Measurements from ENCODE around the gene PRODH2. TPM values are rescaled to one million over a fixed set of nuclear protein-coding genes. Genes with fewer than 3 reads are reported as not detected.

PRODH2 gene
- total RNA-seq, 1 donor from 2014 or later = 11.5 TPM

DNA sequence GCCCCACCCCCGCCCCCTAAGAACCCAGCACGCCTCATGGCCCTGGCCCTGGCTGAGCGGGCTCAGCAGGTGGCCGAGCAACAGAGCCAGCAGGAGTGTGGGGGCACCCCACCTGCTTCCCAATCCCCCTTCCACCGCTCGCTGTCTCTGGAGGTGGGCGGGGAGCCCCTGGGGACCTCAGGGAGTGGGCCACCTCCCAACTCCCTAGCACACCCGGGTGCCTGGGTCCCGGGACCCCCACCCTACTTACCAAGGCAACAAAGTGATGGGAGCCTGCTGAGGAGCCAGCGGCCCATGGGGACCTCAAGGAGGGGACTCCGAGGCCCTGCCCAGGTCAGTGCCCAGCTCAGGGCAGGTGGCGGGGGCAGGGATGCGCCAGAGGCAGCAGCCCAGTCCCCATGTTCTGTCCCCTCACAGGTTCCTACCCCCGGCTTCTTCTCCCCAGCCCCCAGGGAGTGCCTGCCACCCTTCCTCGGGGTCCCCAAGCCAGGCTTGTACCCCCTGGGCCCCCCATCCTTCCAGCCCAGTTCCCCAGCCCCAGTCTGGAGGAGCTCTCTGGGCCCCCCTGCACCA lies 25.3 kb downstream of the PRODH2 start:
- Mint-ChIP-seq H3K27ac (no peak overlapping the region), H3K27me3 (no peaks in the 10 kb centered on the region), H3K9me3 (no peaks in the 10 kb centered on the region), H3K4me3 (no peak overlapping the region), H3K36me3 (peaks cover 6% of the 10 kb centered on the region), H3K4me1 (ENCODE audit: unreplicated experiment) (no peaks in the 10 kb centered on the region)
- DNase-seq (ENCODE audit: extremely low spot score, unreplicated experiment) = no peak
- TF ChIP-seq, protein P1, sequence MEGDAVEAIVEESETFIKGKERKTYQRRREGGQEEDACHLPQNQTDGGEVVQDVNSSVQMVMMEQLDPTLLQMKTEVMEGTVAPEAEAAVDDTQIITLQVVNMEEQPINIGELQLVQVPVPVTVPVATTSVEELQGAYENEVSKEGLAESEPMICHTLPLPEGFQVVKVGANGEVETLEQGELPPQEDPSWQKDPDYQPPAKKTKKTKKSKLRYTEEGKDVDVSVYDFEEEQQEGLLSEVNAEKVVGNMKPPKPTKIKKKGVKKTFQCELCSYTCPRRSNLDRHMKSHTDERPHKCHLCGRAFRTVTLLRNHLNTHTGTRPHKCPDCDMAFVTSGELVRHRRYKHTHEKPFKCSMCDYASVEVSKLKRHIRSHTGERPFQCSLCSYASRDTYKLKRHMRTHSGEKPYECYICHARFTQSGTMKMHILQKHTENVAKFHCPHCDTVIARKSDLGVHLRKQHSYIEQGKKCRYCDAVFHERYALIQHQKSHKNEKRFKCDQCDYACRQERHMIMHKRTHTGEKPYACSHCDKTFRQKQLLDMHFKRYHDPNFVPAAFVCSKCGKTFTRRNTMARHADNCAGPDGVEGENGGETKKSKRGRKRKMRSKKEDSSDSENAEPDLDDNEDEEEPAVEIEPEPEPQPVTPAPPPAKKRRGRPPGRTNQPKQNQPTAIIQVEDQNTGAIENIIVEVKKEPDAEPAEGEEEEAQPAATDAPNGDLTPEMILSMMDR (conservative IDR thresholded peaks at IDR 0.05) = no peak

DNA sequence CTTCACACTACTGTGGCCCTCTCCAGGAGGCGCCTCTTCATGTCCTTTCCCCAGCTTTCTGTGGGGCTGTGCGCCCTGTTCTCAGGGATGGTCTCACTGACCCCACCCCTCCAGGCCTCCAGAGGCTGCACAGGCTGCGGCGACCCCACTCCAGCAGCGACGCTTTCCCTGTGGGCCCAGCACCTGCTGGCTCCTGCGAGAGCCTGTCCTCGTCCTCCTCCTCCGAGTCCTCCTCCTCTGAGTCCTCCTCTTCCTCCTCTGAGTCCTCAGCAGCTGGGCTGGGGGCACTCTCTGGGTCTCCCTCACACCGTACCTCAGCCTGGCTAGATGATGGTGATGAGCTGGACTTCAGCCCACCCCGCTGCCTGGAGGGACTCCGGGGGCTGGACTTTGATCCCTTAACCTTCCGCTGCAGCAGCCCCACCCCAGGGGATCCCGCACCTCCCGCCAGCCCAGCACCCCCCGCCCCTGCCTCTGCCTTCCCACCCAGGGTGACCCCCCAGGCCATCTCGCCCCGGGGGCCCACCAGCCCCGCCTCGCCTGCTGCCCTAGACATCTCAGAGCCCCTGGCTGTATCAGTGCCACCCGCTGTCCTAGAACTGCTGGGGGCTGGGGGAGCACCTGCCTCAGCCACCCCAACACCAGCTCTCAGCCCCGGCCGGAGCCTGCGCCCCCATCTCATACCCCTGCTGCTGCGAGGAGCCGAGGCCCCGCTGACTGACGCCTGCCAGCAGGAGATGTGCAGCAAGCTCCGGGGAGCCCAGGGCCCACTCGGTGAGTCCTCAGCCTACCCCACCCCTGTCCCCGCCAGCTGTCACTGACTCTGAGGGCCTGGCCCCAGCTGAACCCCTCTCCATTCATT lies 26.1 kb downstream of the PRODH2 start:
- H3K27ac Mint-ChIP-seq = no peak overlapping the region
- H3K4me1 Mint-ChIP-seq (ENCODE audit: unreplicated experiment) = no peaks in the 10 kb centered on the region
- TF ChIP-seq, protein P1 (conservative IDR thresholded peaks at IDR 0.05) = no peak
- H3K36me3 Mint-ChIP-seq = peaks cover 6% of the 10 kb centered on the region
- no peaks in the 10 kb centered on the region for H3K27me3 Mint-ChIP-seq
- no peak for DNase-seq (ENCODE audit: extremely low spot score, unreplicated experiment)
- no peak overlapping the region for H3K4me3 Mint-ChIP-seq
- H3K9me3 Mint-ChIP-seq = no peaks in the 10 kb centered on the region

DNA sequence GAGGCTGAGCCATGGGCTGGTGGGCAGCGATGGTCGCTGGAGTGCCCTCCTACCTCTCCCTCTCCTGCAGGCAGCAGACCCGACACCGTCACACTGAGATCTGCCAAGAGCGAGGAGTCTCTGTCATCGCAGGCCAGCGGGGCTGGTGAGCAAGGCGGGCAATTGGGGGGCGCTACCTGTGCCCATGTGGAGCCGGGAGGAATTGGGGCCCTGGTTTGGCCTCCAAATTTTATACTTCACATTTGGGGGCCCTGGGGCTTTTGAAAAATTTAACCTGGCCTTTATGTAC lies 27.4 kb downstream of the PRODH2 start:
- no peak for DNase-seq (ENCODE audit: extremely low spot score, unreplicated experiment)
- Mint-ChIP-seq H3K27me3 (no peaks in the 10 kb centered on the region), H3K27ac (no peak overlapping the region), H3K4me3 (no peak overlapping the region), H3K4me1 (ENCODE audit: unreplicated experiment) (no peaks in the 10 kb centered on the region), H3K36me3 (peaks cover 6% of the 10 kb centered on the region), H3K9me3 (no peaks in the 10 kb centered on the region)
- TF ChIP-seq, protein P1 (conservative IDR thresholded peaks at IDR 0.05) = no peak

DNA sequence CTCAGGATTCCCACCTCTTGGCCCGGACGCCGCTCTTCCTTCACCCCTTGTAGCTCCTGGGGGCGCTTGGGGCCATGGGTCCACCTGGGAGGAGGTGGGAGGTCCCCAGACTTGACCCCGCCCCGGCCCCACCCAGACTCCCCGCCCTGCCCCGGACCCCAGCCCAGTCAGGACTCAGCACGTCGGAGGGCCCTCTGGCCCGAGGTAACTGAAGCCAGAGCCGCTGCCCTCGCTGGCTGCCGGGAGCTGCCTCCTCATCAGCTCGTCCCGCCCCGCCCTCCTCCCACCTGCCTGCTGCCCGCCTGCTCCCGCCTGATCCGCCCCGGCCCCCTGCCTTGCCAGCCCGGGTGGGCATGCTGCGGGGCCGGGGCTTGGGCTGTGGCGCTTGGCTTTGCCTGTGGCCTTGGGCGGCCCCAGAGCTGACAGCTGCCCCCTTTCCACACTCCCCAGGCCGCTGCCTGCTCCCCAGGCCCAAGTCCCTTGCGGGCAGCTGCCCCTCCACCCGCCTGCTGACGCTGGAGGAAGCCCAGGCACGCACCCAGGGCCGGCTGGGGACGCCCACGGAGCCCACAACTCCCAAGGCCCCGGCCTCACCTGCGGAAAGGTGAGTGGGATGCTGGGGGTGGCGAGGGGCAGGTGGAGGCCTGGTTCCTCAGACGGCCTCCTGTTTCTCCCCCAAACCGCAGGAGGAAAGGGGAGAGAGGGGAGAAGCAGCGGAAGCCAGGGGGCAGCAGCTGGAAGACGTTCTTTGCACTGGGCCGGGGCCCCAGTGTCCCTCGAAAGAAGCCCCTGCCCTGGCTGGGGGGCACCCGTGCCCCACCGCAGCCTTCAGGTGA lies 27.9 kb downstream of the PRODH2 start:
- Mint-ChIP-seq H3K27me3 (no peaks in the 10 kb centered on the region), H3K36me3 (peaks cover 6% of the 10 kb centered on the region), H3K4me3 (no peak overlapping the region), H3K4me1 (ENCODE audit: unreplicated experiment) (no peaks in the 10 kb centered on the region), H3K9me3 (no peaks in the 10 kb centered on the region), H3K27ac (no peak overlapping the region)
- TF ChIP-seq, protein P1 (conservative IDR thresholded peaks at IDR 0.05) = no peak
- no peak for DNase-seq (ENCODE audit: extremely low spot score, unreplicated experiment)

DNA sequence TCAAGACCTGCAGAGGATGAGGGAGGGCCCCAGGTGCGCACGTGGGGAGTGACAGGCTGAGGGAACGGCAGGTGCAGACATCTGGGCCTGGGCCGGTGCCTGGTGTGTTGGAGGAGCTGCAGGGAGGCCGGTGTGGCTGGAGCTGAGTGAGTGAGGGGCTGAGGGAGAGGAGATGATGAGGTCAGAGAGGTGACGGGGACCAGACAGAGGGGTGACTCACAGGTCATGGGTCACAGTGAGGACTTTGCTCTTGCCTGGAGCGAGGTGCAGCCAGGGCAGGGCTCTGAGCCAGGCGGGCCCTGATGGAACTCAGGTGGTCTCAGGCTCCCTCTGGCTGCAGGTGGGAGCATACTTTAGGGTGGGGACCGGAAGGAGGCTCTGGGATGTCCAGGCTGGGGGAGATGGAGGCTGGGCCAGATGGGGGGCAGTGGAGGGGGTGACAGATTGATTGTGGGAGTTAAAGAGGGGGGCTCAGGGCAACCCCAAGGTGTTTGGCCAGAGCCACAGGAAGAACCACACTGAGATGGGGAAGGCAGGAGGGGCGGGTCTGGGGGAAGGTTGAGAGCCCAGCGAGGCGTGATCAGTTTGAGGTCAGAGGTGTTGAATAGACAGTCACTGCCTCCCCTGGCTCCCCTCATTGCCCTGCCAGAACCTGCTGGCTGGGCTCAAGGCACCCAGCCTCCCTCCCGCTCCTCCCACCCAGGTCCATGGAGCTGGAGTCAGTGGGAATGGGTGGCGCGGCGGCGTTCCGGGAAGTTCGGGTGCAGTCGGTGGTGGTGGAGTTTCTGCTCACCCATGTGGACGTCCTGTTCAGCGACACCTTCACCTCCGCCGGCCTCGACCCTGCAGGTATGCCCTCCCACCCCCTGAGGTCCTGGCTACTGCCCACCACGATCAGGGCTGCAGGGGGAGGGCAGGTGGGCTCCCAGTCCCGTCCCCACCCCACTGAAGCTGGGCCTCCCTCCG lies 28.9 kb downstream of the PRODH2 start:
- DNase-seq (ENCODE audit: extremely low spot score, unreplicated experiment) = no peak
- Mint-ChIP-seq H3K27ac (peak overlapping the region; percentile 29), H3K4me3 (no peak overlapping the region)

More for the DNA sequence above, 28.9 kb downstream of the PRODH2 start:
- no peaks in the 10 kb centered on the region for H3K27me3 Mint-ChIP-seq
- peaks cover 6% of the 10 kb centered on the region for H3K36me3 Mint-ChIP-seq
- TF ChIP-seq, protein P1 (conservative IDR thresholded peaks at IDR 0.05) = no peak
- H3K9me3 Mint-ChIP-seq = no peaks in the 10 kb centered on the region
- no peaks in the 10 kb centered on the region for H3K4me1 Mint-ChIP-seq (ENCODE audit: unreplicated experiment)
